Small intestine (tissue), 7 donors: ENCODE results near the gene LGSN. TPM values are rescaled to one million over a fixed set of nuclear protein-coding genes. Genes with fewer than 3 reads are reported as not detected.
A peak's percentile ranks its signal among the peaks of the same experiment; 100 is the strongest.

Experiments used
- DNase-seq, 2 donors: peaks; one replicate each; pipeline versions ENCODE4 v3.0.0 to v3.0.0-alpha.2; 2013
- FAIRE-seq: peaks from 2 replicates; lab custom pipeline; 2012; peaks lifted over from hg19 to GRCh38; lab: Jason Lieb, UNC
- H3K27ac ChIP-seq, 3 donors: one replicate each; pipeline ENCODE4 v1.5.1; 2013; ENCODE audit warnings: low read length in 2 of 3, mild to moderate bottlenecking in 2 of 3, control low read depth in 1 of 3, inconsistent platforms in 1 of 3, low read depth in 1 of 3, moderate library complexity in 1 of 3
- H3K27me3 ChIP-seq, 3 donors: one replicate each; pipeline ENCODE4 v1.6.1; 2013; ENCODE audit warnings: low read length in 3 of 3, inconsistent platforms in 1 of 3; ENCODE audit not compliant: control insufficient read depth in 3 of 3, insufficient read depth in 3 of 3
- H3K36me3 ChIP-seq, 3 donors: one replicate each; pipeline ENCODE4 v1.6.1; 2013; ENCODE audit warnings: low read length in 3 of 3, inconsistent platforms in 1 of 3, low read depth in 1 of 3, mild to moderate bottlenecking in 1 of 3, moderate library complexity in 1 of 3; ENCODE audit not compliant: control insufficient read depth in 3 of 3, insufficient read depth in 2 of 3
- H3K4me1 ChIP-seq, 3 donors: one replicate each; pipeline ENCODE4 v1.6.1; 2013; ENCODE audit warnings: low read length in 2 of 3, inconsistent platforms in 1 of 3, low read depth in 1 of 3, mild to moderate bottlenecking in 1 of 3, moderate library complexity in 1 of 3; ENCODE audit not compliant: control insufficient read depth in 3 of 3, insufficient read depth in 2 of 3
- H3K4me3 ChIP-seq, 3 donors: one replicate each; pipeline ENCODE4 v1.5.1; 2013; ENCODE audit warnings: low read length in 3 of 3, control low read depth in 1 of 3, inconsistent platforms in 1 of 3, low read depth in 1 of 3, mild to moderate bottlenecking in 1 of 3, moderate library complexity in 1 of 3
- H3K9me3 ChIP-seq, 2 donors: one replicate each; pipeline ENCODE4 v1.6.1; 2013; ENCODE audit warnings: low read depth in 1 of 2, low read length in 1 of 2; ENCODE audit not compliant: control insufficient read depth in 2 of 2, insufficient read depth in 1 of 2
- WGBS, 3 donors: extraction: QIAGEN DNeasy Blood & Tissue Kit; methylation state at CpG; one replicate each; pipeline ENCODE4 v1.1.7; 2013; 5-methylcytosine and 5-hydroxymethylcytosine counted together
- polyA plus RNA-seq, 4 donors: library from polyadenylated mRNA; stranded (reverse) in 3 of 4; unstranded in 1 of 4; fragments of 200-250 nt in 3 of 4; fragments of 120-200 nt in 1 of 4; gene quantifications; one replicate each; pipeline versions ENCODE4 v1.2.1 to v1.2.3, GENCODE V29; 2013
- donor health status: healthy with polysubstance abuse.
- donor health status: control.
- donor health status: control.
- donor health status: Bipolar disorder and iron deficiency.
- donor health status: healthy.

LGSN gene
- polyA plus RNA-seq, 4 donors = 19.2 TPM; not detected in 3

DNA sequence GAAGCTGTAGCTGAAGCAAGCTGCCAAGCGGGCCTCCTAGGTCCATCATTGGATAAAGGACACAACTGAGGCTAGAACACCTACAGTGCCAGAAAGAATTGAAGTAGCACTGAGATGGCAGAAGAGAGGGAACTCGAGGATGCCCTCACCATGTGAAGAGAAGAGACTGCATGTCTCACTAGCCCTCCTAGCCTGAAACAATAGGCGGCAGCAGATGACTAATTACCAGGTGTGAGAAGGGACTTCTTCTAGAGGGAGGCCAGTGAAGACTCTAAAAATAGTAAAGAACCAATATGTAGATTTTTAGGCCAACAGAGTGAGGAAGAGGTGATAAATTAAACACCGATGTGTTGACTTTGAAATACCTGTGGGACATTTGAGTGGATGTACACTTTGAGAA is 50.3 kb downstream of the LGSN start:
- no peaks in the 10 kb centered on the region for H3K27me3 ChIP-seq
- H3K9me3 ChIP-seq = no peaks in the 10 kb centered on the region
- no peaks in the 10 kb centered on the region for H3K36me3 ChIP-seq
- DNase-seq (no peak), FAIRE-seq (no peak)
- WGBS, 3 donors = 53 to 74% (median 70%) methylated on average over 4 of the region's 4 CpGs
- H3K4me3 ChIP-seq = no peak overlapping the region
- no peaks in the 10 kb centered on the region for H3K4me1 ChIP-seq
- no peak overlapping the region for H3K27ac ChIP-seq

- FAIRE-seq (no peak), DNase-seq (no peak)
- H3K36me3 ChIP-seq = no peaks in the 10 kb centered on the region
- 70 to 76% (median 76%) methylated on average over 2 of the region's 2 CpGs for WGBS, 3 donors
- H3K4me1 ChIP-seq = no peaks in the 10 kb centered on the region
- H3K4me3 ChIP-seq = no peak overlapping the region
- no peaks in the 10 kb centered on the region for H3K9me3 ChIP-seq
- no peaks in the 10 kb centered on the region for H3K27me3 ChIP-seq
- H3K27ac ChIP-seq = no peak overlapping the region
Measured at GRCh38 chr6:63268574-63268973, 51.2 kb downstream of the LGSN start.

GRCh38 chr6:63267828-63268227 is 52.0 kb downstream of the LGSN start:
- Histone ChIP-seq H3K36me3 (no peaks in the 10 kb centered on the region), H3K4me3 (no peak overlapping the region), H3K4me1 (no peaks in the 10 kb centered on the region), H3K27ac (no peak overlapping the region), H3K9me3 (no peaks in the 10 kb centered on the region), H3K27me3 (no peaks in the 10 kb centered on the region)
- FAIRE-seq (no peak), DNase-seq (no peak)
- 65 to 72% (median 68%) methylated on average over 1 of the region's 1 CpG for WGBS, 3 donors

- no peaks in the 10 kb centered on the region for H3K27me3 ChIP-seq
- WGBS, 3 donors = 71 to 74% (median 71%) methylated on average over 4 of the region's 4 CpGs
- H3K4me1 ChIP-seq = no peaks in the 10 kb centered on the region
- FAIRE-seq = no peak
- no peak overlapping the region for H3K4me3 ChIP-seq
- no peak for DNase-seq
- no peaks in the 10 kb centered on the region for H3K36me3 ChIP-seq
- no peak overlapping the region for H3K27ac ChIP-seq
- no peaks in the 10 kb centered on the region for H3K9me3 ChIP-seq
Measured at GRCh38 chr6:63267046-63267445, 52.7 kb downstream of the LGSN start.

DNA sequence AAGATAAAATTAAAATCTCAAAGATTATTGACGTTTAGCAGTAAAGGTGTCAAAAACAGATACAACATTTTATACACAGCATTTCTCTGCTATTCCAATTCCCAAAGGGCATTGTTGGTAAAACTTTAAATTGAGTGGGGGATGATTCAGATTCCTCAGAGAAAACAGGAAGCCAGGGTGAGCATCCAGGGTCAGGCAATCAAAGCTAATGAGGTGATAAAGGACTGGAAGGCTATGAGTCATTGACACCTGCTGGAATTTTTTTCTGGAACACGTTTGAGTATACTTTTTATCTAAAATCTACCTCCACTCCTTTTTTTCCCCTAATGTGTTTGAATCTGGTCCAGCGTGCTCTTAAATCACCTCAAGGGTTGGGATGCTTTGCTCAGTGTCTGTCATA is 56.3 kb downstream of the LGSN start:
- H3K9me3 ChIP-seq = no peaks in the 10 kb centered on the region
- H3K27ac ChIP-seq = no peak overlapping the region
- H3K4me3 ChIP-seq = no peak overlapping the region
- H3K27me3 ChIP-seq = no peaks in the 10 kb centered on the region
- no peaks in the 10 kb centered on the region for H3K36me3 ChIP-seq
- FAIRE-seq (no peak), DNase-seq (peak in 1 of 2 donors; percentile 23)
- WGBS, 3 donors = 9 to 31% (median 24%) methylated on average over 3 of the region's 3 CpGs
- H3K4me1 ChIP-seq = no peaks in the 10 kb centered on the region

DNA sequence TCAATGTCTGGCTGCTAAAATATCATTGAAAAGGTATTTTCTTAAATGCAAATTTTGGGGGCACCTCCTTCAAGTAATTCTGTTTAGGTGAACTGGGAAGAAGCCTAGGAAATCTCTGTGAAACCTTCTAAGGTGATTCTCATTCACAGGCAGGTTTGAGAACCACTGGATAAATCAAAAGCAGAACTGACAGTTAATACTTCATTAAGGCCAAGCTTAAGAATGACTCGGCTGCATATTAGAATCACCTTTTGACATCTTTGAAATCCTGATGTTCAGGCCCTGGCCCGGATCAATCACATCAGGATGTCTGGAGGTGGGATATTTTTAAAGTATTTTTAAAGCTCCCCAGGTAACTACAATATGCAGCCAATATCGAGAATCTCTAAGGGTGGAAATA is 58.0 kb downstream of the LGSN start:
- no peaks in the 10 kb centered on the region for H3K36me3 ChIP-seq
- H3K27me3 ChIP-seq = no peaks in the 10 kb centered on the region
- no peak overlapping the region for H3K4me3 ChIP-seq
- 72 to 85% (median 74%) methylated on average over 3 of the region's 3 CpGs for WGBS, 3 donors
- no peaks in the 10 kb centered on the region for H3K9me3 ChIP-seq
- no peaks in the 10 kb centered on the region for H3K4me1 ChIP-seq
- H3K27ac ChIP-seq = no peak overlapping the region
- DNase-seq = no peak
- no peak for FAIRE-seq

- Histone ChIP-seq H3K4me1 (no peaks in the 10 kb centered on the region), H3K27me3 (no peaks in the 10 kb centered on the region), H3K36me3 (no peaks in the 10 kb centered on the region), H3K27ac (no peak overlapping the region), H3K9me3 (no peaks in the 10 kb centered on the region), H3K4me3 (no peak overlapping the region)
- FAIRE-seq (no peak), DNase-seq (no peak)
Measured at GRCh38 chr6:63259153-63259552, 60.6 kb downstream of the LGSN start.

GRCh38 chr6:63249875-63250482 is 69.8 kb downstream of the LGSN start:
- no peaks in the 10 kb centered on the region for H3K27me3 ChIP-seq
- DNase-seq (peak in 1 of 2 donors; percentile 5), FAIRE-seq (no peak)
- H3K4me1 ChIP-seq = no peaks in the 10 kb centered on the region
- WGBS, 3 donors = 62 to 84% (median 67%) methylated on average over 3 of the region's 3 CpGs
- H3K36me3 ChIP-seq = no peaks in the 10 kb centered on the region
- no peak overlapping the region for H3K27ac ChIP-seq
- no peak overlapping the region for H3K4me3 ChIP-seq
- no peaks in the 10 kb centered on the region for H3K9me3 ChIP-seq

DNA sequence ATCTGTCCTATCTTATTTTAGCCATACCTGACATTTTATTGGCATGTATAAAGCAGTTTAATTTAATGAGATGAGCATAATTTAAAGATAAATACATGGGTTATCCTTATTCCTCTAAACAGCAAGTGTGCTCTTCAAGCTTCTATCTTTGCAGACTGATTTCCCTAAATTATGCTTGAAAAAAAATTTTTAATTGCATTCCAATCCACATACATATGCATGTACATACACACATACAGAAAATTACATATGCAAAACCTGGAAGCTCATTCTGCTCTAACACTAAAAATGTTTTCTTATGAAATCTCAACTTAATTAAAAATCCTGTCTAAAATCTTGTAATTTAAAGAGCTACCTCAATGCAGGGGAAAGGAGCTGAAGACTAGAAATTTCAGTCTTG is 73.2 kb downstream of the LGSN start:
- H3K4me3 ChIP-seq = no peak overlapping the region
- DNase-seq (no peak), FAIRE-seq (no peak)
- no peaks in the 10 kb centered on the region for H3K9me3 ChIP-seq
- H3K36me3 ChIP-seq = no peaks in the 10 kb centered on the region
- H3K27me3 ChIP-seq = no peaks in the 10 kb centered on the region
- no peak overlapping the region for H3K27ac ChIP-seq
- H3K4me1 ChIP-seq = no peaks in the 10 kb centered on the region
